NB4 (cell line): Measurements from ENCODE around the gene ARMH2.
"Not testable (repeated sequence)": the region's sequence is repeated elsewhere in the genome, so short reads cannot be mapped to it uniquely, and the experiment has no call there.

Experiments
- CTCF ChIP-seq: IDR thresholded peaks from one replicate; pipeline ENCODE4 v1.5.1; 2012; ENCODE audit warnings: low read depth, low read length
- MAX ChIP-seq: IDR thresholded peaks from 2 replicates; pipeline ENCODE4 v1.6.1; 2011; ENCODE audit warnings: low read depth, low read length
- POLR2A ChIP-seq: IDR thresholded peaks from 2 replicates; pipeline ENCODE4 v1.6.1; 2011; ENCODE audit warnings: mild to moderate bottlenecking; ENCODE audit not compliant: insufficient read length; ENCODE audit errors: extremely low read depth

GRCh38 chr6:24764833-24765828 lies 33.6 kb downstream of the ARMH2 start:
- not testable (repeated sequence) for TF ChIP-seq MAX, CTCF, POLR2A
